WTC11 (cell line): ENCODE results near the gene HHAT. TPM values are rescaled to one million over a fixed set of nuclear protein-coding genes. Genes with fewer than 3 reads are reported as not detected.
"Not testable (repeated sequence)": the region's sequence is repeated elsewhere in the genome, so short reads cannot be mapped to it uniquely, and the experiment has no call there.

Experiments used
- ATAC-seq: fragments of 200-7000 bp; cut with Tn5 transposase; 2 replicates; pipeline ENCODE4 v1.10.0; 2021; ENCODE audit warnings: mild to moderate bottlenecking, moderate library complexity
- CTCF ChIA-PET: fragments of 300-600 bp; sonication (Branson Sonifier 250); formaldehyde crosslinking; loops from one replicate; lab custom pipeline; 2021; ENCODE audit warnings: antibody characterized with exemption; lab: Charles Lee
- POLR2A ChIA-PET: fragments of 350-600 bp; sonication (Branson Sonifier 250); formaldehyde crosslinking; loops from one replicate; lab custom pipeline; 2021; ENCODE audit warnings: antibody characterized with exemption; lab: Charles Lee
- DNase-seq: peaks from one replicate; pipeline ENCODE4 v3.0.0; 2021; ENCODE audit warnings: low spot score
- H3K27ac Mint-ChIP-seq: 2 replicates; pipeline ENCODE4 v1.8.0; 2021; ENCODE audit warnings: mixed read lengths
- H3K27me3 Mint-ChIP-seq: 2 replicates; pipeline ENCODE4 v1.8.0; 2021; ENCODE audit warnings: low read depth, mild to moderate bottlenecking, moderate library complexity, mixed read lengths
- H3K36me3 Mint-ChIP-seq: 2 replicates; pipeline ENCODE4 v1.8.0; 2021; ENCODE audit warnings: mixed read lengths
- H3K4me1 Mint-ChIP-seq: 2 replicates; pipeline ENCODE4 v1.8.0; 2022; ENCODE audit warnings: mixed read lengths
- H3K4me3 Mint-ChIP-seq: 2 replicates; pipeline ENCODE4 v1.8.0; 2021; ENCODE audit warnings: mild to moderate bottlenecking, moderate library complexity, mixed read lengths
- H3K9me3 Mint-ChIP-seq: 2 replicates; pipeline ENCODE4 v1.8.0; 2021; ENCODE audit warnings: mixed read lengths
- CBFB ChIP-seq: sonication (generic); formaldehyde crosslinking; IDR thresholded peaks from 2 replicates; pipeline ENCODE4 v1.8.1; 2022; ENCODE audit warnings: mild to moderate bottlenecking, low read depth, missing genetic modification reagents
- ELF4 ChIP-seq: sonication (generic); formaldehyde crosslinking; IDR thresholded peaks from 2 replicates; pipeline ENCODE4 v1.8.1; 2022; ENCODE audit warnings: low read depth, mild to moderate bottlenecking, moderate library complexity, missing genetic modification reagents
- ETV6 ChIP-seq: sonication (generic); formaldehyde crosslinking; IDR thresholded peaks from 2 replicates; pipeline ENCODE4 v1.8.1; 2022; ENCODE audit warnings: mild to moderate bottlenecking, missing genetic modification reagents
- FOXK1 ChIP-seq: sonication (generic); formaldehyde crosslinking; IDR thresholded peaks from 2 replicates; pipeline ENCODE4 v1.8.0; 2022; ENCODE audit warnings: mild to moderate bottlenecking, moderate library complexity, missing genetic modification reagents
- GRHL2 ChIP-seq: fragments of 250-450 bp; sonication (Bioruptor Pico); IDR thresholded peaks from 2 replicates; pipeline ENCODE4 v1.8.0; 2022; ENCODE audit warnings: mild to moderate bottlenecking, moderate library complexity; ENCODE audit not compliant: insufficient replicate concordance, severe bottlenecking
- JUN ChIP-seq: sonication (generic); formaldehyde crosslinking; IDR thresholded peaks from 2 replicates; pipeline ENCODE4 v1.8.0; 2023; ENCODE audit warnings: mild to moderate bottlenecking, missing genetic modification reagents
- KAT7 ChIP-seq: sonication (generic); formaldehyde crosslinking; IDR thresholded peaks from 2 replicates; pipeline ENCODE4 v1.8.1; 2023; ENCODE audit warnings: missing genetic modification reagents, mild to moderate bottlenecking, borderline replicate concordance
- NR2C2 ChIP-seq: sonication (generic); formaldehyde crosslinking; IDR thresholded peaks from 2 replicates; pipeline ENCODE4 v1.8.0; 2022; ENCODE audit warnings: mild to moderate bottlenecking, missing genetic modification reagents
- PRRX2 ChIP-seq: fragments of 250-450 bp; sonication (Bioruptor Pico); IDR thresholded peaks from 2 replicates; pipeline ENCODE4 v1.8.0; 2021; ENCODE audit warnings: mild to moderate bottlenecking
- RORB ChIP-seq: fragments of 250-450 bp; sonication (Bioruptor Pico); IDR thresholded peaks from 2 replicates; pipeline ENCODE4 v1.9.0; 2021; ENCODE audit warnings: mild to moderate bottlenecking
- SMAD3 ChIP-seq: sonication (generic); formaldehyde crosslinking; IDR thresholded peaks from 2 replicates; pipeline ENCODE4 v1.8.0; 2022; ENCODE audit warnings: missing genetic modification reagents, mild to moderate bottlenecking, borderline replicate concordance
- TEAD1 ChIP-seq: sonication (generic); formaldehyde crosslinking; IDR thresholded peaks from 2 replicates; pipeline ENCODE4 v1.8.0; 2022; ENCODE audit warnings: mild to moderate bottlenecking, missing genetic modification reagents
- ZNF121 ChIP-seq: sonication (generic); formaldehyde crosslinking; IDR thresholded peaks from 2 replicates; pipeline ENCODE4 v1.8.0; 2023; ENCODE audit warnings: missing genetic modification reagents
- ZNF423 ChIP-seq: fragments of 250-450 bp; sonication (Bioruptor Pico); IDR thresholded peaks from 2 replicates; pipeline ENCODE4 v2.1.2; 2022; ENCODE audit warnings: mild to moderate bottlenecking, moderate library complexity
- total RNA-seq: library from RNA; stranded (reverse); gene quantifications from 3 replicates; pipeline ENCODE4 v1.2.3, GENCODE V29; 2021
- TF ChIP-seq, protein P1 (sequence below): fragments of 250-450 bp; sonication (Bioruptor Pico); IDR thresholded peaks from 2 replicates; pipeline ENCODE4 v1.9.0; 2021; ENCODE audit warnings: moderate library complexity, mild to moderate bottlenecking, inconsistent platforms, borderline replicate concordance
- TF ChIP-seq, protein P2 (sequence below): sonication (generic); formaldehyde crosslinking; IDR thresholded peaks from 2 replicates; pipeline ENCODE4 v1.8.0; 2023; ENCODE audit warnings: missing genetic modification reagents
- TF ChIP-seq, protein P3 (sequence below): sonication (generic); formaldehyde crosslinking; IDR thresholded peaks from 2 replicates; pipeline ENCODE4 v1.8.1; 2022; ENCODE audit warnings: mild to moderate bottlenecking, moderate library complexity, missing genetic modification reagents
- TF ChIP-seq, protein P4 (sequence below): fragments of 250-450 bp; sonication (Bioruptor Pico); IDR thresholded peaks from 2 replicates; pipeline ENCODE4 v2.1.2; 2022; ENCODE audit warnings: mild to moderate bottlenecking, moderate library complexity
- TF ChIP-seq, protein P5 (sequence below): sonication (generic); formaldehyde crosslinking; IDR thresholded peaks from 2 replicates; pipeline ENCODE4 v1.8.0; 2022; ENCODE audit warnings: missing genetic modification reagents
- TF ChIP-seq, protein P6 (sequence below): fragments of 250-450 bp; sonication (Bioruptor Pico); IDR thresholded peaks from 2 replicates; pipeline ENCODE4 v1.9.0; 2021; ENCODE audit warnings: mild to moderate bottlenecking

The HHAT gene
- total RNA-seq, 1 experiment from 2014 or later = 0.39 TPM

DNA sequence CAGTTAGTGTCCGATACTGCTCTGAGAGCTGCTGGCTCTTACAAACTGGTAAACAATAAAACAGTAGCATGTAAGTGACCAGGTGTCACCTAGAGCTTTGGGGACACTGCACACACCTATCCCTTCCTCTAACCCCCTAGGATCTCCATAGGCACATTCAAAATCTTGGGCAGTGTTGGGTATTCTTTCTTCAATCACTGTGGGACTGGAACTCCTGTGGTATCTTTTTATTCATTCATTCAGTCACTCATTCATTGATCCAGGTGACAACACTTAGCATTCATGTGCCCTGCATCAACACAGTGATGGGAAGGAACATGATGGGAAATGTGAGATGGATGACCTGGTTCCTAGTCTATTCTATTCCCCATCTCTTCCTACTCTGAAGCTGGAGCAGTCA lies 73.9 kb downstream of the HHAT start:
- no peaks in the 10 kb centered on the region for H3K9me3 Mint-ChIP-seq
- no peak overlapping the region for H3K27ac Mint-ChIP-seq
- ChIA-PET POLR2A (no interaction called here), CTCF (interaction anchor here (2.1 to 5.7 kb wide), 4 partner anchors 24 to 731 kb away, joined by 4 to 33 read pairs (median 20); partner anchors contain the start of gene KCNH1)
- no peak overlapping the region for H3K4me3 Mint-ChIP-seq
- H3K36me3 Mint-ChIP-seq = no peaks in the 10 kb centered on the region
- ATAC-seq (no peak), DNase-seq (no peak)
- peaks cover 27% of the 10 kb centered on the region for H3K4me1 Mint-ChIP-seq
- TF ChIP-seq PRRX2 = no peak
- TF ChIP-seq, protein P1, sequence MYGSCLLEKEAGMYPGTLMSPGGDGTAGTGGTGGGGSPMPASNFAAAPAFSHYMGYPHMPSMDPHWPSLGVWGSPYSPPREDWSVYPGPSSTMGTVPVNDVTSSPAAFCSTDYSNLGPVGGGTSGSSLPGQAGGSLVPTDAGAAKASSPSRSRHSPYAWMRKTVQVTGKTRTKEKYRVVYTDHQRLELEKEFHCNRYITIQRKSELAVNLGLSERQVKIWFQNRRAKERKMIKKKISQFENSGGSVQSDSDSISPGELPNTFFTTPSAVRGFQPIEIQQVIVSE (CRISPR knock-in tag) = no peak
- no peak for TF ChIP-seq ZNF423 (CRISPR knock-in tag)
- TF ChIP-seq, protein P2, sequence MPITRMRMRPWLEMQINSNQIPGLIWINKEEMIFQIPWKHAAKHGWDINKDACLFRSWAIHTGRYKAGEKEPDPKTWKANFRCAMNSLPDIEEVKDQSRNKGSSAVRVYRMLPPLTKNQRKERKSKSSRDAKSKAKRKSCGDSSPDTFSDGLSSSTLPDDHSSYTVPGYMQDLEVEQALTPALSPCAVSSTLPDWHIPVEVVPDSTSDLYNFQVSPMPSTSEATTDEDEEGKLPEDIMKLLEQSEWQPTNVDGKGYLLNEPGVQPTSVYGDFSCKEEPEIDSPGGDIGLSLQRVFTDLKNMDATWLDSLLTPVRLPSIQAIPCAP (CRISPR knock-in tag) = no peak
- no peak for TF ChIP-seq ELF4
- no peak for TF ChIP-seq GRHL2 (CRISPR knock-in tag)
- no peak for TF ChIP-seq CBFB (CRISPR knock-in tag)
- no peak for TF ChIP-seq ZNF121 (CRISPR knock-in tag)
- TF ChIP-seq ETV6 = no peak
- TF ChIP-seq, protein P3, sequence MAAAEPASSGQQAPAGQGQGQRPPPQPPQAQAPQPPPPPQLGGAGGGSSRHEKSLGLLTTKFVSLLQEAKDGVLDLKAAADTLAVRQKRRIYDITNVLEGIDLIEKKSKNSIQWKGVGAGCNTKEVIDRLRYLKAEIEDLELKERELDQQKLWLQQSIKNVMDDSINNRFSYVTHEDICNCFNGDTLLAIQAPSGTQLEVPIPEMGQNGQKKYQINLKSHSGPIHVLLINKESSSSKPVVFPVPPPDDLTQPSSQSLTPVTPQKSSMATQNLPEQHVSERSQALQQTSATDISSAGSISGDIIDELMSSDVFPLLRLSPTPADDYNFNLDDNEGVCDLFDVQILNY (CRISPR knock-in tag) = no peak
- no peak for TF ChIP-seq KAT7 (CRISPR knock-in tag)
- no peak for TF ChIP-seq RORB (CRISPR knock-in tag)
- TF ChIP-seq, protein P4, sequence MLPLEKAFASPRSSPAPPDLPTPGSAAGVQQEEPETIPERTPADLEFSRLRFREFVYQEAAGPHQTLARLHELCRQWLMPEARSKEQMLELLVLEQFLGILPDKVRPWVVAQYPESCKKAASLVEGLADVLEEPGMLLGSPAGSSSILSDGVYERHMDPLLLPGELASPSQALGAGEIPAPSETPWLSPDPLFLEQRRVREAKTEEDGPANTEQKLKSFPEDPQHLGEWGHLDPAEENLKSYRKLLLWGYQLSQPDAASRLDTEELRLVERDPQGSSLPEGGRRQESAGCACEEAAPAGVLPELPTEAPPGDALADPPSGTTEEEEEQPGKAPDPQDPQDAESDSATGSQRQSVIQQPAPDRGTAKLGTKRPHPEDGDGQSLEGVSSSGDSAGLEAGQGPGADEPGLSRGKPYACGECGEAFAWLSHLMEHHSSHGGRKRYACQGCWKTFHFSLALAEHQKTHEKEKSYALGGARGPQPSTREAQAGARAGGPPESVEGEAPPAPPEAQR (CRISPR knock-in tag) = no peak
- TF ChIP-seq NR2C2 (CRISPR knock-in tag) = no peak
- no peaks in the 10 kb centered on the region; the same call in 1 of the 2 replicates for H3K27me3 Mint-ChIP-seq

DNA sequence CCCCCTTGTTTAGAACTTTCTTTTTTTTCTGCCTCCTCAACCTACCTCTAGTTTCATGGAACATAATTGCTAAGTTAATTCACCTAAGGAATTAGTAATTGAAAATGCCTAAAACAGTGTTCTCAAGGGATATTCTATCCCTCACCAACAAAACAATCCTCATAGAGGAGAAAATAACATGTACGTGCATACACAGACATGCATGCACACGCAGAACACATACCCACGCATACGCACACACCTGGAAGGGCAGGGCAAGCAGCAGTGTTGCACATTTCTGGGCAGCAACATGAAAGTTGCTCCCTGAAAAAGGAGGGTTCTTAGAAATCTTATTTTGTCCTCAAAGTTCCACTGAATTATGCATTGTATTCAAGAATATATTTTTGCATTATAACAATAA lies 76.6 kb downstream of the HHAT start:
- ChIA-PET POLR2A (no interaction called here), CTCF (interaction anchor here (1.1 to 5.7 kb wide), 5 partner anchors 11 to 730 kb away, joined by 3 to 33 read pairs (median 3); partner anchors contain the start of gene KCNH1)
- H3K4me3 Mint-ChIP-seq = no peak overlapping the region
- H3K27ac Mint-ChIP-seq = no peak overlapping the region
- no peaks in the 10 kb centered on the region for H3K36me3 Mint-ChIP-seq
- H3K4me1 Mint-ChIP-seq = peaks cover 28% of the 10 kb centered on the region
- H3K9me3 Mint-ChIP-seq = no peaks in the 10 kb centered on the region
- ATAC-seq (no peak), DNase-seq (no peak)
- no peaks in the 10 kb centered on the region; the same call in 1 of the 2 replicates for H3K27me3 Mint-ChIP-seq
- TF ChIP-seq RORB (CRISPR knock-in tag) (no peak), FOXK1 (CRISPR knock-in tag) (no peak), SMAD3 (CRISPR knock-in tag) (no peak), NR2C2 (CRISPR knock-in tag) (no peak), JUN (no peak), TEAD1 (no peak), ETV6 (no peak)
- TF ChIP-seq, protein P5, sequence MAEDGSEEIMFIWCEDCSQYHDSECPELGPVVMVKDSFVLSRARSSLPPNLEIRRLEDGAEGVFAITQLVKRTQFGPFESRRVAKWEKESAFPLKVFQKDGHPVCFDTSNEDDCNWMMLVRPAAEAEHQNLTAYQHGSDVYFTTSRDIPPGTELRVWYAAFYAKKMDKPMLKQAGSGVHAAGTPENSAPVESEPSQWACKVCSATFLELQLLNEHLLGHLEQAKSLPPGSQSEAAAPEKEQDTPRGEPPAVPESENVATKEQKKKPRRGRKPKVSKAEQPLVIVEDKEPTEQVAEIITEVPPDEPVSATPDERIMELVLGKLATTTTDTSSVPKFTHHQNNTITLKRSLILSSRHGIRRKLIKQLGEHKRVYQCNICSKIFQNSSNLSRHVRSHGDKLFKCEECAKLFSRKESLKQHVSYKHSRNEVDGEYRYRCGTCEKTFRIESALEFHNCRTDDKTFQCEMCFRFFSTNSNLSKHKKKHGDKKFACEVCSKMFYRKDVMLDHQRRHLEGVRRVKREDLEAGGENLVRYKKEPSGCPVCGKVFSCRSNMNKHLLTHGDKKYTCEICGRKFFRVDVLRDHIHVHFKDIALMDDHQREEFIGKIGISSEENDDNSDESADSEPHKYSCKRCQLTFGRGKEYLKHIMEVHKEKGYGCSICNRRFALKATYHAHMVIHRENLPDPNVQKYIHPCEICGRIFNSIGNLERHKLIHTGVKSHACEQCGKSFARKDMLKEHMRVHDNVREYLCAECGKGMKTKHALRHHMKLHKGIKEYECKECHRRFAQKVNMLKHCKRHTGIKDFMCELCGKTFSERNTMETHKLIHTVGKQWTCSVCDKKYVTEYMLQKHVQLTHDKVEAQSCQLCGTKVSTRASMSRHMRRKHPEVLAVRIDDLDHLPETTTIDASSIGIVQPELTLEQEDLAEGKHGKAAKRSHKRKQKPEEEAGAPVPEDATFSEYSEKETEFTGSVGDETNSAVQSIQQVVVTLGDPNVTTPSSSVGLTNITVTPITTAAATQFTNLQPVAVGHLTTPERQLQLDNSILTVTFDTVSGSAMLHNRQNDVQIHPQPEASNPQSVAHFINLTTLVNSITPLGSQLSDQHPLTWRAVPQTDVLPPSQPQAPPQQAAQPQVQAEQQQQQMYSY (CRISPR knock-in tag) = no peak
- TF ChIP-seq, protein P3 (CRISPR knock-in tag) = no peak
- TF ChIP-seq, protein P6, sequence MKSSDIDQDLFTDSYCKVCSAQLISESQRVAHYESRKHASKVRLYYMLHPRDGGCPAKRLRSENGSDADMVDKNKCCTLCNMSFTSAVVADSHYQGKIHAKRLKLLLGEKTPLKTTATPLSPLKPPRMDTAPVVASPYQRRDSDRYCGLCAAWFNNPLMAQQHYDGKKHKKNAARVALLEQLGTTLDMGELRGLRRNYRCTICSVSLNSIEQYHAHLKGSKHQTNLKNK (CRISPR knock-in tag) = no peak

DNA sequence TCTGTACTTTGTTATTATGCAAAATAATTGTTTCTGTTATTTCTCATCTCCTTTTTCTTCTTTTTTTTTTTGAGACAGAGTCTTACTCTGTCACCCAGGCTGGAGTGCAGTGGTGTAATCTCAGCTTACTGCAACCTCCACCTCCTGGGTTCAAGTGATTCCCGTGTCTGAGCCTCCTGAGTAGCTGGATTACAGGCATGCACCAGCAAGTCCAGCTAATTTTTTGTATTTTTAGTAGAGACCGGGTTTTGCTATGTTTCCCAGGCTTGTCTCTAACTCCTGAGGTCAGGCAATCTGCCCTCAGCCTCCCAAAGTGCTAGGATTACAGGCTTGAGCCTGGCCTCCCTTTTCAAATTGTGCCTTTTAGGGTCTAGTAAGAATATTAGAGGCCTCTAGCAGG lies 77.6 kb downstream of the HHAT start:
- POLR2A ChIA-PET, H3K36me3 Mint-ChIP-seq, H3K27me3 Mint-ChIP-seq, ATAC-seq, H3K9me3 Mint-ChIP-seq, DNase-seq, H3K27ac Mint-ChIP-seq, H3K4me3 Mint-ChIP-seq: not testable (repeated sequence)
- CTCF ChIA-PET = interaction anchor here (0.6 to 5.7 kb wide), 12 partner anchors 10 to 941 kb away, joined by 3 to 33 read pairs (median 4); partner anchors contain the start of gene KCNH1
- peaks cover 26% of the 10 kb centered on the region for H3K4me1 Mint-ChIP-seq
